Panc1 (cell line): ENCODE data around the gene EPGN.

Source experiments
- CTCF ChIP-seq: fragments of 450-650 bp; IDR thresholded peaks from 2 replicates; pipeline ENCODE4 v1.5.1; 2017; ENCODE audit warnings: mild to moderate bottlenecking
- POLR2AphosphoS5 ChIP-seq: IDR thresholded peaks from 2 replicates; pipeline ENCODE4 v1.6.1; 2012; ENCODE audit warnings: mild to moderate bottlenecking, low read depth, low read length, moderate library complexity
- SIN3A ChIP-seq: IDR thresholded peaks from 2 replicates; pipeline ENCODE4 v1.6.1; 2012; ENCODE audit warnings: low read depth, mild to moderate bottlenecking, low read length, moderate library complexity, borderline replicate concordance; ENCODE audit not compliant: insufficient read depth
- TCF7L2 ChIP-seq: IDR thresholded peaks from 2 replicates; pipeline ENCODE4 v1.6.1; 2011; ENCODE audit warnings: mild to moderate bottlenecking, low read depth, low read length, inconsistent platforms
- TF ChIP-seq, protein P1 (sequence below), 2 experiments: IDR thresholded peaks; 2 replicates each; pipeline ENCODE4 v1.6.1; 2011 to 2012; ENCODE audit warnings: low read depth in 2 of 2, control low read depth in 1 of 2, low read length in 1 of 2, mild to moderate bottlenecking in 1 of 2, moderate library complexity in 1 of 2; ENCODE audit not compliant: insufficient read depth in 1 of 2

- TF ChIP-seq CTCF (no peak), POLR2AphosphoS5 (no peak), TCF7L2 (no peak), SIN3A (no peak)
- TF ChIP-seq, protein P1, sequence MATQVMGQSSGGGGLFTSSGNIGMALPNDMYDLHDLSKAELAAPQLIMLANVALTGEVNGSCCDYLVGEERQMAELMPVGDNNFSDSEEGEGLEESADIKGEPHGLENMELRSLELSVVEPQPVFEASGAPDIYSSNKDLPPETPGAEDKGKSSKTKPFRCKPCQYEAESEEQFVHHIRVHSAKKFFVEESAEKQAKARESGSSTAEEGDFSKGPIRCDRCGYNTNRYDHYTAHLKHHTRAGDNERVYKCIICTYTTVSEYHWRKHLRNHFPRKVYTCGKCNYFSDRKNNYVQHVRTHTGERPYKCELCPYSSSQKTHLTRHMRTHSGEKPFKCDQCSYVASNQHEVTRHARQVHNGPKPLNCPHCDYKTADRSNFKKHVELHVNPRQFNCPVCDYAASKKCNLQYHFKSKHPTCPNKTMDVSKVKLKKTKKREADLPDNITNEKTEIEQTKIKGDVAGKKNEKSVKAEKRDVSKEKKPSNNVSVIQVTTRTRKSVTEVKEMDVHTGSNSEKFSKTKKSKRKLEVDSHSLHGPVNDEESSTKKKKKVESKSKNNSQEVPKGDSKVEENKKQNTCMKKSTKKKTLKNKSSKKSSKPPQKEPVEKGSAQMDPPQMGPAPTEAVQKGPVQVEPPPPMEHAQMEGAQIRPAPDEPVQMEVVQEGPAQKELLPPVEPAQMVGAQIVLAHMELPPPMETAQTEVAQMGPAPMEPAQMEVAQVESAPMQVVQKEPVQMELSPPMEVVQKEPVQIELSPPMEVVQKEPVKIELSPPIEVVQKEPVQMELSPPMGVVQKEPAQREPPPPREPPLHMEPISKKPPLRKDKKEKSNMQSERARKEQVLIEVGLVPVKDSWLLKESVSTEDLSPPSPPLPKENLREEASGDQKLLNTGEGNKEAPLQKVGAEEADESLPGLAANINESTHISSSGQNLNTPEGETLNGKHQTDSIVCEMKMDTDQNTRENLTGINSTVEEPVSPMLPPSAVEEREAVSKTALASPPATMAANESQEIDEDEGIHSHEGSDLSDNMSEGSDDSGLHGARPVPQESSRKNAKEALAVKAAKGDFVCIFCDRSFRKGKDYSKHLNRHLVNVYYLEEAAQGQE (IDR thresholded peaks at IDR 0.05; ENCODE audit: insufficient read depth in 1 of 2, low read depth in 2 of 2, low read length in 1 of 2): no peak
Observed at GRCh38 chr4:74279716-74280115, 28.6 kb upstream of the EPGN start.
